Ishikawa (cell line): ENCODE measurements around the gene C1orf198.

ENCODE experiments used
- CEBPB ChIP-seq: IDR thresholded peaks from 2 replicates; pipeline ENCODE4 v1.6.1; 2012
- CREB1 ChIP-seq: IDR thresholded peaks from 2 replicates; pipeline ENCODE4 v1.6.1; 2012; ENCODE audit warnings: low read depth
- EGR1 ChIP-seq: IDR thresholded peaks from 2 replicates; pipeline ENCODE4 v1.6.1; 2012
- EP300 ChIP-seq: IDR thresholded peaks from 2 replicates; pipeline ENCODE4 v1.6.1; 2012; ENCODE audit warnings: borderline replicate concordance
- FOXM1 ChIP-seq: IDR thresholded peaks from 2 replicates; pipeline ENCODE4 v1.6.1; 2012; ENCODE audit warnings: low read depth, borderline replicate concordance
- MAX ChIP-seq: IDR thresholded peaks from 2 replicates; pipeline ENCODE4 v1.6.1; 2012
- NFIC ChIP-seq: IDR thresholded peaks from 2 replicates; pipeline ENCODE4 v1.6.1; 2012
- RAD21 ChIP-seq: IDR thresholded peaks from 2 replicates; pipeline ENCODE4 v1.6.1; 2012; ENCODE audit warnings: low read depth
- TAF1 ChIP-seq: IDR thresholded peaks from 2 replicates; pipeline ENCODE4 v1.6.1; 2012; ENCODE audit warnings: low read depth, mild to moderate bottlenecking
- USF1 ChIP-seq: IDR thresholded peaks from 2 replicates; pipeline ENCODE4 v1.6.1; 2012
- YY1 ChIP-seq: IDR thresholded peaks from 2 replicates; pipeline ENCODE4 v1.6.1; 2012; ENCODE audit warnings: low read depth
- ZBTB7A ChIP-seq: IDR thresholded peaks from 2 replicates; pipeline ENCODE4 v1.6.1; 2012; ENCODE audit warnings: low read depth
- TF ChIP-seq, protein P1 (sequence below): IDR thresholded peaks from 2 replicates; pipeline ENCODE4 v1.6.1; 2012; ENCODE audit warnings: low read depth, mild to moderate bottlenecking

- TF ChIP-seq YY1 (no peak), CEBPB (no peak), CREB1 (no peak), RAD21 (no peak), EP300 (no peak), NFIC (peak; percentile 57), ZBTB7A (no peak), TAF1 (no peak), FOXM1 (no peak), MAX (no peak), EGR1 (no peak), USF1 (no peak)
- TF ChIP-seq, protein P1, sequence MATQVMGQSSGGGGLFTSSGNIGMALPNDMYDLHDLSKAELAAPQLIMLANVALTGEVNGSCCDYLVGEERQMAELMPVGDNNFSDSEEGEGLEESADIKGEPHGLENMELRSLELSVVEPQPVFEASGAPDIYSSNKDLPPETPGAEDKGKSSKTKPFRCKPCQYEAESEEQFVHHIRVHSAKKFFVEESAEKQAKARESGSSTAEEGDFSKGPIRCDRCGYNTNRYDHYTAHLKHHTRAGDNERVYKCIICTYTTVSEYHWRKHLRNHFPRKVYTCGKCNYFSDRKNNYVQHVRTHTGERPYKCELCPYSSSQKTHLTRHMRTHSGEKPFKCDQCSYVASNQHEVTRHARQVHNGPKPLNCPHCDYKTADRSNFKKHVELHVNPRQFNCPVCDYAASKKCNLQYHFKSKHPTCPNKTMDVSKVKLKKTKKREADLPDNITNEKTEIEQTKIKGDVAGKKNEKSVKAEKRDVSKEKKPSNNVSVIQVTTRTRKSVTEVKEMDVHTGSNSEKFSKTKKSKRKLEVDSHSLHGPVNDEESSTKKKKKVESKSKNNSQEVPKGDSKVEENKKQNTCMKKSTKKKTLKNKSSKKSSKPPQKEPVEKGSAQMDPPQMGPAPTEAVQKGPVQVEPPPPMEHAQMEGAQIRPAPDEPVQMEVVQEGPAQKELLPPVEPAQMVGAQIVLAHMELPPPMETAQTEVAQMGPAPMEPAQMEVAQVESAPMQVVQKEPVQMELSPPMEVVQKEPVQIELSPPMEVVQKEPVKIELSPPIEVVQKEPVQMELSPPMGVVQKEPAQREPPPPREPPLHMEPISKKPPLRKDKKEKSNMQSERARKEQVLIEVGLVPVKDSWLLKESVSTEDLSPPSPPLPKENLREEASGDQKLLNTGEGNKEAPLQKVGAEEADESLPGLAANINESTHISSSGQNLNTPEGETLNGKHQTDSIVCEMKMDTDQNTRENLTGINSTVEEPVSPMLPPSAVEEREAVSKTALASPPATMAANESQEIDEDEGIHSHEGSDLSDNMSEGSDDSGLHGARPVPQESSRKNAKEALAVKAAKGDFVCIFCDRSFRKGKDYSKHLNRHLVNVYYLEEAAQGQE, result no peak
Measured at GRCh38 chr1:230849451-230850224, 18.7 kb downstream of the C1orf198 start.
